HG02678 (cell line): ENCODE data around the gene ABL1.

Experiments used
- ATAC-seq: cut with Tn5 transposase; IDR thresholded peaks from one replicate; pipeline ENCODE4 v1.9.1; 2021; ENCODE audit warnings: mild to moderate bottlenecking, moderate library complexity; ENCODE audit not compliant: unreplicated experiment

Gene ABL1

DNA sequence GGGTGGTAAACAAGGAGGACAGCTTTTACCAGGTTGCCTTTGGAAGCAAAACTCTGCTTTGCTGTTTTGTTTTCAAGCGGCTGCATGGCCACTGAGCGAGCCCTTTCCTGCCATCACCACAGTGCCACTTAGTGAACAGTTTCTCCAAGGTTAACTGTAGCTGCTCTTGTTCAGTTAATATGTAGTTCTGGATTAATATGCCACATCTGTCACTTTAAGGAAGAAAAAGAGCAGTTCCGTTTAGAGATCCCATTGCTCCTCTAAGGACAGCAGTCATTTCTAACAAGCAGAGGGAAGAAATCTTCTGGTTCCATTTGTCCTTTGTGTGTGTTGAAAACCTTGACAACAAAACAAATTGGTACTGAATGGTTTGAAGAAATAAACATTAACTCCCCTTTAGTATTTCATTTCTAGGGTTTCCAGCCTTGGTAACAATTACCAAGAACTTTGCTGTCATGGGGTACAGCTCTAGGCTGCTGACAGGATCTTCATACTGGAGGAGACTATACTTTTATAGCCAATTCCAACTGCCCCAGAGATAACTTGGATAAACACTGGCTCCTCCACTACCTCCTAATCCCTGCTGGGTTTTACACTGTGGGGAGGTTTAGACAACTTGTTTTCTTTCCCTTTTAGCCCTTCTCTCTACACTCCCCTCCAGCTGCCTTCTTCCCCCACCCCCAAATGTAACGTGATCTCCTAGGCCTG is 10.3 kb upstream of the ABL1 start:
- no peak for ATAC-seq

DNA sequence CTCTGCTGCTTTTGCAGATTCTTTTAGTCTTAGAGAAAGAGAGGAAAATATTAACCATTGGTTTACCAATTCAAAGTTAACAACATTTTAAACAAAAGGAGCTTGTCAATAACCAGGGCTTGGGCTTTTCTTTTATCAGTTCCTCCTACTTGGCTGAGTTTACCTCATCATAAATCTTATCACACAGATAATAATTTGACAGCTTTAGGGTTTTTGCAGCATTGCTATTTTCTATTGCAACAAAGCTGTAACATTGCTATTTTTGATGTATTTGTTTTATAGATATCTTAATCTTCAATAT is 9.8 kb upstream of the ABL1 start:
- ATAC-seq: no peak

DNA sequence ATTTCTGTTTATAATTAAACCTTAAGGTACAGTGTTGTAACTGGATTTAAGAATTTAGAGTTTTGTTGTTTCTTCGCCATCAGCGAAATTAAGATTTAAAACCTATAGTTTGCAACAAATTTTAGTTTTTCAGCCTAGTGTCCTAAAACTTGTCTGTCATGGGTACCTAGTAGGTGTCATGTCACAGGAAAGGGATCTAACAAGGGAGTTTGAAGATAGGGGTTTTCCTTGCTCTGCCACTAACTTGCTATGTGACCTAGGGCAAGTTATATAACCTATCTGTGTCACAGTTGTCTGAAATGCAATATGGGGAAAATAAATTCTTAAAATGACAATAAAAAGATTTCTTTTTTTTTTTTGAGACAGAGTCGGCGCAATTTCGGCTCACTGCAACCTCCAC is 9.2 kb upstream of the ABL1 start:
- no peak for ATAC-seq

DNA sequence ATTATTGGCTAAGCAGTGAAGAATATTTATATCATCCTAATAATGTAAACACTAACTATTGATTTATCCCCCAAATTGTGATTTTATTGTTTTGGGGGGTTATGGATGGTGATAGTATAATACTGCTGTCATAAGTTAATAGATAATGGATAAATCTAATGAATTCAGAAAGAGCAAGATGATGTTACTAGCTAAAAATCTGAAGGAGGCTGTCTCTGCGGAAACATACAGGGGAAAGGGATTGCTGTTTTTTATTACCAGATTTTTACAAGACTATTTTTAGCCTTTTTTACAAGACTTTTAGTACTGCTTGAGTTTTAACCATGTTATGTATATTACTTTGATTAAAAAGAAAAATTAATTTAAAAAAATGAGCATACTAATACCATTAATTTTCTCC is 5.3 kb upstream of the ABL1 start:
- ATAC-seq: no peak

DNA sequence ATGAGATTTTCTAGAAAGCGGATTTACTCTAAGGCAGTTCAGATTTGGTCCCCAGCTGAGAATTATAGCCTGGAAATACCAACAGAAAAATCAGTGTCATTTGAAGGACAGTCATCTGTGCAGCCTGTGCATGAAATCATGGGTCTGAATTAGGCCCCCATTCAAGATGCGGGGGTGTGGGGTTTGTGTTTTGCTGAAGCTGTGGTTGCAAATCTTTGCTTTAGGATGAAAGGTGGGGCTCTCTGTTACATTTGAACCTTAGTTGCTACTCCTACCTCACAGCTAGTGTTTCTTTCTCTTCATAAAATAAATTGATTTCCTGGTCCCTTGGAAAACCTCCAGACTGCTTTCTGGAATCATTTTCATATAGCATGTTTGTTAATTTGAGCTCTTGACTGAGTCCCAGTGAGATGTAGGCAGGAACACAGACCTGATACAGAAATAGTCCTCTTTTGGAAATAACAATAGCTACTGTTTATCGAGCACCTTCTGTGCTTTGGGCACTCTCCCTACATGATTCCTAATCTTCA is 4.8 kb upstream of the ABL1 start:
- no peak for ATAC-seq

DNA sequence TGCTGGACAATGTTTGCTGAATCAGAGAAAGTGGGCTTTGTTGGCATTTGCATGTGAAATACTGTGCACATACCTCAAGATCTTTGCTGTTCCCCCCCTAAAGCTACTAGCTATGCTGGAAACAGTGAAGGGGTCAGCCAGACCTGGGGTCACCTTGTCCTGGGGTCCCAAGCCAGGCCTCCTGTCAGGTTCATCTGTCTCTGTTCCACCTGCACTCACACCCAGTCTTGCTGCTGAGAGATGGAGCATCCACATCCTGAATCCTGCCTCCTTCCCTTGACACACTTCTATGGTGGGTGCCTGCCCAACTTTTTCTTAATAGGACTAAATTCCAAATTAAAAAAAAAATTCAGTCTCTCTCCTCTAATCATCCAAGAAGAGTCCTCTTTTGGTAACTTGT is 4.0 kb upstream of the ABL1 start:
- no peak for ATAC-seq

DNA sequence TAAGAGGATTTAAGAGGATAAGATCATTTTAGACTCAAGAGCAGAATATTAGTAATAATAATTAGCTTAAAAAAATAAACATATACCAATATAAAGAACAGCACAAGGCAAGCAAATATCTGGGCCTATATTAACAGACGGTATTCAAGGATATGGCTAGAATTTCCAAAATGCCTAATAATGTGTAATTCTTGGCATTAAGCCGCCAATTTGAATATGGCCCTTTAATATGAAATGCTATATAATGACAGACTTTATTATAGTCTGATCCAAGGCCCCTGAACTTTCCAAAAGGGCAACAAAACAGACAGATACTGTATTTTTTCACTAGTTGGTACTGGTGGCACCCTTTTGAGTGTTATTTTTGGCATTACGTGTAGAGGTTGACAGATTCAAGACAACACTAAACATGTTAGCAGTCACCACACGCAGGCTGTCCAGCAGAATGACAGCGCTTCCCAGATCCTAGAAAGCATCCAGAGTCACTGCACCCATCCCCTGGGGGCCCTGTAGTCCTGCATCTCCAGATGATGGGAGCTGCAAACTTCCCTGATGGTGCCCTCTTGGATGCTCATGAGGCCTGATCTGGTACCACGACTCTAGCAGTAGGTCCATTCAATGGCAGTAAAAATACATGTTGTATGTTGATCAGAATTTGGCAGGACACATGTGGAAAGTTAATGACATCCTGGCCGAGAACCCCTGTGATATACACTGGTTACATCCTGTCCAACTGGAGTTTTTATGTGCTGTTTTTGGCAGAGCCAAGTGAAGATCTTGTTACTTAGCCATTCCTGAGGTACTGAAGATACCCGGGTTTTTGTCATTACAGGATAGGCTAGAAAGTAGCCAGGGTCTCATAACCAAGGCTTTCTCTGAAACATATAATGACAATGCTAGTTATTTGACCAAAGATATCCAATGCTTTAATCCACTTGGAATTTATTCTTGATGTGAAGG is 1.7 kb upstream of the ABL1 start:
- no peak for ATAC-seq

DNA sequence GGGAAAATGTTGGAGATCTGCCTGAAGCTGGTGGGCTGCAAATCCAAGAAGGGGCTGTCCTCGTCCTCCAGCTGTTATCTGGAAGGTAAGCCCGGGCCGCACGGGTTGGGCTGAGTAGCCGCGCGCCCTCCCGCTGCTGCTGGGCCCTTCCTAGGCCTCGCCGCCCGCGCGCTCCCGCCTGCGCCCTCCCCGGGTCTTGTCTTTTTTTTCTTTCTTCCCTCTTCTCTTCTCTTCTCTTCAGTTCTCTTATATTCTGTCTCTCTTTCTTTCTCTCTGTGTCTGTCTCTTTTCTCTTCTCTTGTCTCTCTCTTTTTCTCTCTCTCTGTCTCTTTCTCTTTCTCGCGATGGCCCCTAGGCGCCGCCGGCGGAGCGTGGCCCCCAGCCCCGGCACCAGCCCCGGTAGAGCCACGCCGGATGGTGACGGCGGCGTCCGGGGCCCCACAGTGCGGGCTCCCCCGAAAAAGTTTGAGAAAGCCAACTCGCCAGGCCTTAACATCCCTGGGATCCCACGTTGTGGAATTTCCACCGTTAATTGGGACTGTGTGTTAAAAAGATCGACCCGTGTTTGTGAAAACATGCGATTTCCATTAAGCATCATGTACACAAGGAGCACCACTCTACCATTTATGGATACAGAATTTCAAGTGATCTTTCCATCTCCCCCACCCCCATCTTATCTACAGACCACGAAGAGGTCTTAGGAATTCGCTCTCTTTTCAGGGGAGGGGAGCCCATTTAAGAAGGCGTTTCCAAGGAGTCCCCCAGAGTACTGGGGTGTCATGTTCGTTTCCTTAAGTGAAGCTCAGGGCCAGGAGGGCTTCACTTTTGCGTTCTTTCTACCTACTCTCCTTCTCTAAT is 616 bp downstream of the ABL1 start:
- ATAC-seq: peak; percentile 21

DNA sequence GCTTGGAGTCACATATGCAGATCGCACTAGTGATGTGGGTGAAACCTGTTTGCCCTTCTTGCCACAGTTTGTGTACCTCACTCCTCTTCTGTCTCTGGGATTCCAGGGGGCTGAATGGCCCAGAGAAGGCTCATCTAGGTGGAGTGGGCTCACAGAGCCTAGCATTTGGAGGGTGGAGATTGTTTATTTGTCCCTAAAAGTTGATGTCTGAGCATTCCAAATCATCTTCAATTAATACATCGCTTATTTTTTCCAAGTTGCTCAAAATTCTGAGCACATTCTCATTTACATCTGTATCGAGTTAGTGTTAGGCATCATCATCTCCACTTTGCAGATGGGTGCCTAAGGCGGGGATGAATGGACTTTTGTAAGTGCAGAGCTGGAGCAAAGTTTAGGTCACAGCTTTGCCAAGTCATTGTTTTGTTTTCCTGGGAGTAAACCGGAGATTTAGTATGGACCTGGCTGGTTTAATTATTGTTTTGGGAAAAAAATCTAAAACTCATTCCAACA is 2.0 kb downstream of the ABL1 start:
- no peak for ATAC-seq

DNA sequence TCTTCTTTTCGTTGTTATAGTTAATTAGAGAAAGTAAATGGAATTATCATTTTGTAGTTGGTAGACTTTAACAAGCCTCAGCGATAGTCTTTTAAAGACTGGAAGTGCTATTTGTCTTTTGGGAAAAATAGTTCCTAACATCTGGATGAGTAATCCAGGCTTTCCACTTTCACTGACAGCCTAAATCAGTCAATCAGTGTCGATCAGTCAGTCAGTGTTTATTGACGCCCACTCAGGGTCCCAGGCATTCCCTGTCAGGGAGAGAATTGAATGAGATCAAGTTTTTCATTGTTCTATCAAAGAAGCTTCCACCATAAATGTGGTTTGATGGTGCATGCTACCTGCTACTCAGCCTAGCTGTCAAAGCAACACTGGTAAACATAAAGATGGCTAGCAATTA is 2.6 kb downstream of the ABL1 start:
- no peak for ATAC-seq

DNA sequence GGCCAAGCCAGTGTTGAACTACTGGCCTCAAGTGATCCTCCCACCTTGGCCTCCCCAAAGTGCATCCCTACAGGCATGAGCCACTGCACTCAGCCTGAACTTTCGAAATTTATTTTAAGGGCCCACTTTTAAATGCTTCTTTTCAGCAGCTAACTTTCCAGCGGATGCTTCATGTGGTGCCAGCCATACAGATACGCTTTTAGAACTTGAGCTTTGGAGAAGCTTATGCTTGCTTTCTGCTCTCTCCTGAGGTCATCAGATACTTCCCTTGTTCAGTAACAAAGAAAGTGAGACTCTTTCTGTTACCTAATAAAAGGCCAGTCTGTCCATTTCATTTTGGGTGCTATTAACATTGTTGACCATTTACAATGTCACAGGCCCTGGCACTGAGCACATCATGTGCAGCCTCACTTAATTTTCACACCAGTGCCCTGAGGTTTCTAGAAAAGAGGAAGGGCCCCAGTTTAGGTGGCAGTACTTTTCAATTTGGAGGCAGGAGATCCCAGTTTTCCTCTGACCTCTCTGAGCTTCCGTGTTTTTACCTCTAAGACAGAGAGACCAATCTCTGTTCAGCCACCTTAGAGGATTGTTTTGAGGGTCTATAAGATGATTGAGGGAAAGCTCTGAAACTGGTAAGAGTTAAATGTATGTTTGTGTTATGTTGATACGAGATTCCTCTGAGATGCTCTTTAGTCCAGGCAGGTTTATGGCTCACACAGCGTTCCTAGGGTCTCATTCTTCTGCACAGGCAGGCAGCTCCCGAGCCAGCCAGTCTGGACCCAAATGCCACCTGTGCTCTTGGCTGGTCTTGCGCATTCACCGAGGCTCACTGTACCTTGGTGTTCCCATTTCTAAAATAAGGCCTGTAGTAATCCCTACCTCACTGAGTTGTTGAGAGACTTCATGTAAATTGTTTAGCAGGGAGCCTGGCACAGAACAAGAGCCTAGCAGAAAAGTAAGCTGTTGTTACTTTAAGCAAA is 4.4 kb downstream of the ABL1 start:
- no peak for ATAC-seq

DNA sequence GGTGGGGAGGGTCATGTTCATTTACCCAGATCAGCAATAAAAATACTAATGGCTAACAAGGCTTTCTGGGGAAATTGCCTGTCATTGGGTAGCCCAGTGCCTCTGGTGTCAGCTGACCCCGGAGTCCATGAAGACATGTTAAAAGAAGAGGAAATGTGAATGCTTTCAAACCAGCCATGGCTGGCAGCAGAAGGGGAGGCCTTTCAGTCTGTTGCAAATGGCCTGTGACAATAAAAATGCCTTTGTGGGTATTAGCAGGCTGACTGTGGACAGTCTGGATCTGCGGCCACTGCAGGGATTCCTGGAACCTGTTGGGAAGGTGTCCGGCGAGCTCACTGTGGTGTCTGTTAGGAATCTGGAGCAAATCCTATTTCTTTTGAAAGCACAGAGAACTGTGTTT is 7.5 kb downstream of the ABL1 start:
- ATAC-seq: no peak

DNA sequence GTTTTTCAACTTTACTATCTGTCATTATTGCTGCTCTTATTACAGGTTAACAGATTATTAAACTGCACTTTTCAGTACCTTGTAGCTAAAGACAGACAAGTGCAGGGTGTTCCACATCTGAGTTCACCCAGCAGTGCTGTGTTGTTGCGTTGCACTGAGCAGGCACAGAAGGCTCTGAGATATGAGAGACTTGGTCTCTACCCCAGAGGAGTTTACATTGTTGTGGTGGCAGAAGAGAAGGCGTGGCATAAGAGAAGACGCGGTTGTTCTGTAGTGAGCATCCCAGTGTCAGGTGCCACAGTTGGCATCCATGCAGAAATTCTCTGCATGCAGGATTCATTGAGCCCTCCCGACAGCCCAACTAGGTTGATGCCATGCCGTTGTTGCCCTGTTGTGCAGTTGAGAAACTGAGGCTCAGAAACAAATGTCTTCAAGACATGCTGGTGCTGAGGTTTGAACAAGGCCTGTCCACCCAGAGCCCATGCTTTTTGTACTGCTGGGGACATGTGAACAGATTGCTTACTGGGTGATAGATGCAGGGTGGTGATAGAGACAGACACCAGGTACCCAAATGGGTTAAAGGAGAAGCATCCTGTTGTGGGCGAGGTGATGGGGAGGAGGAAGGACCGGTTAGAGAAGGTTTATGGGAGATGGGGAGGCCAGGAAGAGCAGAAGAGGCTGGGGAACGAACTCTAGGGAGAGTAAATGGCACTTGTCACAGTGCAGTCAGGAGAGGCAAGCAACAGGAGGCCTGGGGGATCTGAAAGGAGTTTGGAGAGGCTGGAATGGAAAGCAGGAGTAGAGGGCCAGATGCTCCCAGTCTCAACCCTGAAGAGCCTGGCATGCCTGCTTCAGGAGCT is 8.2 kb downstream of the ABL1 start:
- no peak for ATAC-seq

DNA sequence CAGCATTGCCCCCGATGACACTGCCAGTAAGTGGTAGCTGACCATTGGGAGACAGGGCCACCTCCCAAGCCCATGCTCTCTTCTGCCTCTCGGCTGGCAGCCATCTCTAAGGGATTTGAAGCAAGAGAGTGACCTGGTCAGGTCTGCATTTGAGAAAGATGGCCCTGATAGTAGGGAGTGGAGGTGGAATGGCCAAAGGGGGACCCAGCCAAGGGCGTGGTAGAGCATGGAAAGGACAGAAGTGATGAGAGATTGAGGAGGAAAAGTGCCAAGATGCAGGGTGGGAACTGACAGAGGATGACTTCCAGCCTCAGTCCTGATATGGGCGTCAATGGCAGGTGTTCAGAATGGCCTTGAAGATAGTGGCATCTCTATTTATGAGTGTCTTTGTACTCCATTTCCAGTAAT is 9.0 kb downstream of the ABL1 start:
- no peak for ATAC-seq

DNA sequence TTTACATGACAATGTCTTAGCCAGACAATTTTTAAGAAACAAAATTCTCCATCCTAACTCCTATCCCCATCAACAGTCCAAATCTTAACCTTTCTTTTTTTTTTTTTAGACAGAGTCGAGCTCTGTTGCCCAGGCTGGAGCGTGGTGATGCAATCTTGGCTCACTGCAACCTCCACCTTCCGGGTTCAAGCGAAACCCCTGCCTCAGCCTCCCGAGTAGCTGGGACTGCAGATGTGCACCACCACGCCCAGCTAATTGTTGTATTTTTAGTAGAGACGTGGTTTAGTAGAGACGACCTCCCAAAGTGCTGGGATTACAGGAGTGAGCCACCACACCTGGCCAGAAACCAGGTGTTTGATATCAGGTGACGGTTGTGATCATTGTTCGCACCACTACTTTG is 10.2 kb downstream of the ABL1 start:
- no peak for ATAC-seq

DNA sequence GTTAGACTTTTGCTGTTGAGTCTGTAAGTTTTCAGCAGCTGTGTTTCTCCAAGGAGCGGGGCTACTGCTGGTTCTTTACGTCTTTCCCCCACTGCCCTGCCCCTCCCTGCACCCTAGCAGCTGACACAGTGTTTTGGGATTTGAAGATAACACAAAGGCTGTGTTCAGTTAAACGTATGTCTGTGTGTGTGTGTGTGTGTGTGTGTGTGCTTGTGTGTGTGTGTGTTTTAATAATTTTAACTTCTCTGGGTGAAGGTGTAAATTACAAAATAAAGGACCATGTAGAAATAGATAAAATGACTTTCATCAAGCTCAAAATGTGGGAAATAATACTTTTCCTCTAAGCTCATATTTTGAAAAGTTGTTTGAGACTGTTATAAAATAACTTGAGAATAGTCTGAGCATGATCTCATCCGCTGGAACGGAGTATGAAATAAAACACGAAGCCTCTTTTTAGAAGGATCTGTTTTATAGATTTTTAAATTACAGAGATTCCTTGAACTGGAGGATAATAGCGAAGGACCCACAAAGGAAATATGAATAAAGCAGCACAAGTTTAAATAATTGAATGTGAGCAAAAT is 10.9 kb downstream of the ABL1 start:
- ATAC-seq: no peak

DNA sequence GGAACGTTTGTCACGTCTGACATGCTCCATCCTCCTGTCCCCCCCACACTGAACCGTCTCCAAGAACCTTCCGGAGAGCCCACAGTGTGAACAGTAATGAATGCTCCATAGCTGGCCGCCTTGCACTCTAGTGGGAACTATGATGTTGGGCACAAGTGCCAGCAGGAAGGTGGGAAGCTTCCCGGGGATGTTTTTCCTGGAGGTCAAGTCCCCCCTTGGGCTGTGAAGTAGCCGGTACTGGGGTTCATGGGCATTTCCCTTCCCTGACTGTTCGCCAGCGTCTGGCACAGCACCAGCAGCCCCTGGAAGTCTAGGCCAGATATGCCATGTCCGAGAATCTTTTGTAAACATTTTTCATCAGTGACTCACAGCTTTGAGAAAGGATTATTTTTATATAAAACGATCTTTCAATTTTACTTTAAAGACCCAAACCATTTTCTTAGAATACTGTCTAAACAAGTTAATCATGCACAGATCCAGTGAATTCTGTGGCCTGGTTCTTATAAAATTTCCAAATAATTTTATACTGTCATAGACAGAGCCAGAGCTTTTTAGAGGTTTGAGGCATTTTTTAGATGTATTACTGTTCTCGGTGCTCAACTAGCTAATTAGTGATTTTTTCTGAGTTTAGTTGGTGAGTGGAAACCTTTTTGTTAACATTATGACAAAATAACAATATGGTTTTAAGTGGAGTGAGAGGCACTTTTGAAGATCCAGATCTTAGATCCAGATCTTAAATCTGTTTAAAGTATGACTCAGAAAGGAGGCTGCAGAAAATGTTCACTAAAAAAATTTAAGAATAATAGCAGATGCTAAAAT is 11.6 kb downstream of the ABL1 start:
- no peak for ATAC-seq
